GM12891 (cell line): ENCODE measurements around the gene BMPR1A.

Source experiments
- PAX5 ChIP-seq: IDR thresholded peaks from 2 replicates; pipeline ENCODE4 v1.6.1; 2011; ENCODE audit warnings: low read length, moderate library complexity, mild to moderate bottlenecking; ENCODE audit not compliant: insufficient read depth, severe bottlenecking
- POLR2A ChIP-seq: IDR thresholded peaks from 2 replicates; pipeline ENCODE4 v1.6.1; 2011; ENCODE audit warnings: low read depth, low read length, control low read depth
- POLR2AphosphoS5 ChIP-seq: IDR thresholded peaks from 2 replicates; pipeline ENCODE4 v1.6.1; 2011; ENCODE audit warnings: low read depth, low read length, control low read depth

- TF ChIP-seq POLR2AphosphoS5 = peak; percentile 49; the same call in 1 of the 2 replicates
- TF ChIP-seq POLR2A = peak; percentile 39; the same call in 1 of the 2 replicates
- TF ChIP-seq PAX5 = no peak
These were observed 494 bp upstream of the BMPR1A start for GRCh38 chr10:86755740-86756510.
